NCI-H2081 treated with DMSO at 0.1 percent for 48 hours (cell line): Measurements from ENCODE around the gene SLC5A11.
"Not testable (repeated sequence)": the region's sequence is repeated elsewhere in the genome, so short reads cannot be mapped to it uniquely, and the experiment has no call there.

Experiments used
- DNase-seq: peaks from one replicate; lab custom pipeline; 2025; lab: John Stamatoyannopoulos, UW

Gene SLC5A11

DNA sequence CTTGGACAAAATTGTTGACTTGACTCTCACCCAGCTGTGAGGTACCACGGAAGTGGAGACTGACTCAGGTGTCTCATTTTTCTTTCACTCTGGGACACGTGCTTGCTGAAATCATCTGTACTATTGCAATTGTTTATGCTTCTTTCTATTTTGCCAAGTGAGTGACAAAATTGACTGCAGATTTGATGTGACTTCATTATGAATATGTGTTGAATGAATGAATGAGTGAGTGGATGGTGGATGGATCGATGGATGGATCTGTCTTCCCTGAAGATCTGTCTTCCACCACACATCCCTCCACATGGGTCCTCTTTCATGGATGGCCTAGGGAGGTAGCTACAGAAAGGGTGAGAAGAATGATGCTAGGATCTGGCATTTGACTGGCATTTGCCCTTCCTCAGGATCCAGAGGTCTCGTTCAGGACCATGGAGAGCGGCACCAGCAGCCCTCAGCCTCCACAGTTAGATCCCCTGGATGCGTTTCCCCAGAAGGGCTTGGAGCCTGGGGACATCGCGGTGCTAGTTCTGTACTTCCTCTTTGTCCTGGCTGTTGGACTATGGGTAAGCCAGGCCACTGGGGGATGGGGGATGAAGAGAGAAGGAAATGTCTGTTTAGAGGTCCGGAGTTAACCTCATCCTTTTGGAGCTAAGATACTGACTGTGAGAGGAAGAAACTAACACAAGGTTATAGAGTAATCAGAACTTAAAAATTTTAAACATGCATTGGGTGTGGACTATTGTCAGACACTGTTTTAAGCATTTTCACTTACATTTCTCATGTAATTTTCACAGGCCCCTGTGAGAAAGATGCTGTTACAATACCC lies 12.7 kb downstream of the SLC5A11 start:
- no peak for DNase-seq

- DNase-seq = no peak
These were observed 15.7 kb downstream of the SLC5A11 start for GRCh38 chr16:24861461-24861860.

DNA sequence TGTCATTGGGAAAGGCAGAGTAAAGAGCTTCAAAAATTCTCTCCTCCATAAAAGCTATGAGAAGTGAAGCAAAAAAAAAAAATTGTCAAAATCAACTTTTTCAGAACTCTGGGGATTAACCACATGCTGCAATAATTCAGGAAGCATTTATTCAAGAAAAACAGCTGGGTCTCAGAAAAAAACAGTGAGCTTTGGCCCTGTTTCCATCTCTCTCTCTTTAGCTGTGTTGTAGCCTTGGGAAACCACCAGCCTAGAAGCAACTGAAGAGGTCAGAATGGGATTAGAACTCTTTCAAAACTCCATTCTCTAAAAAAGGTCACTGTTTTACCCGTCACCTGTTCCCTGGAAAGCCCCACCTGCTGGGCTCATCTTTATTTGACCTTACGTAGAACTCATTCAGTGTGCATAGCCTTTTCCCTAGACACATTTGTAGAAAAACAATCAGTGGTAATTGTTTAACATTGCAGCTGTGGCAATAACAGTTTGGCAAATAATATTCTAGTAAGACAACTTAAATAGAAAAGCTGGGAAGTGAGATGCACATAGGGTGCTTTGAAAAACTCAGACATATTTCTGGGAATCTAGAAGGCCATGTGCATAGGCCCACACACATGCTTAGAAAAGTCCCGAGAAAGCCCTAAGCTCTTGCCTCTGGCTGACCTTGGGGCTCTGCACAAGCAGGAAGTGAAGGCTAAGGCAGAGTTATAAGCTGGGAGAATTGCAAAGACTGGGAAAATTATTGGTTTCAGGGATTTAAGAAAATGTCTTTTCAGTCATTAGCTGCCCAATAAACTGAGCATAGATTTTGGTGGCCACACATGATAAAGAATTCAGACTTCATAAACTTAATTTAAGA lies 18.0 kb downstream of the SLC5A11 start:
- DNase-seq = no peak

- DNase-seq = no peak
These were observed 23.3 kb downstream of the SLC5A11 start for GRCh38 chr16:24869033-24869432.

GRCh38 chr16:24871891-24872290 lies 26.1 kb downstream of the SLC5A11 start:
- DNase-seq = no peak

GRCh38 chr16:24873028-24873427 lies 27.3 kb downstream of the SLC5A11 start:
- no peak for DNase-seq

- DNase-seq = no peak
These were observed 29.7 kb downstream of the SLC5A11 start for GRCh38 chr16:24875466-24875865.

GRCh38 chr16:24876231-24876630 lies 30.5 kb downstream of the SLC5A11 start:
- DNase-seq = no peak

DNA sequence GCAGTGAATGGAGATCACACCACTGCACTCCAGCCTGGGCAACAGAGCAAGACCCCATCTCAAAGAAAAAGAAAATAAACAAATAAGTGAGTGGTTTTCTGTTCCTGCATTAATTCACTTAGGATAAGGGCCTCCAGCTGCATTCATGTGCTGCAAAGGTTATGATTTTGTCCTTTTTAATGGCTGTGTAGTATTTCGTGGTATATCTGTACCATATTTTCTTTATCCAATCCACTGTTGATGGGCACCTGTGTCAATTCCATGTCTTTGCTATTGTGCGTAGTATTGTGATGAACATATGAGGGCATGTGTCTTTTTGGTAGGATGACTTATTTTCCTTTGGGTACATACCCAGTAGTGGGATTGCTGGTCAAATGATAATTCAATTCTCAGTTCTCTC lies 33.9 kb downstream of the SLC5A11 start:
- no peak for DNase-seq

- DNase-seq = no peak
These were observed 38.0 kb downstream of the SLC5A11 start for GRCh38 chr16:24883714-24884151.

DNA sequence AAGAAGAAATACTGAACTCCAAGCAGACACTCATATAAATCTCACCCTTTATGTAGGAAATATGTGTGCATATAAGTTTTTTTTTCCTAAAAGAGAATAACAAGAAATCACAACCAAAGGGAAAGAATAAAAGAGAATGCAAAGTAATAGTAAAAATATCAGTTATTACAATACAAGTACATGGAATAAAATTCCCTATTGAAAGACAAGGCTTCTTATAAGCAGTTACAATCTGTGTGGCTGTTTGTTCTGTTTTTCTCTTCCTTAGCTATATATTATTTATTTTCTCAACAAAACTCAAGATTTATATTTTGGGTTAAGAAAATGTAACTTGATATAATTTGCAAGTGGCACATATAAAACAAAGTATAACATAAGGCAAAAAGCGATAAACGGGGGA lies 41.7 kb downstream of the SLC5A11 start:
- DNase-seq = no peak

DNA sequence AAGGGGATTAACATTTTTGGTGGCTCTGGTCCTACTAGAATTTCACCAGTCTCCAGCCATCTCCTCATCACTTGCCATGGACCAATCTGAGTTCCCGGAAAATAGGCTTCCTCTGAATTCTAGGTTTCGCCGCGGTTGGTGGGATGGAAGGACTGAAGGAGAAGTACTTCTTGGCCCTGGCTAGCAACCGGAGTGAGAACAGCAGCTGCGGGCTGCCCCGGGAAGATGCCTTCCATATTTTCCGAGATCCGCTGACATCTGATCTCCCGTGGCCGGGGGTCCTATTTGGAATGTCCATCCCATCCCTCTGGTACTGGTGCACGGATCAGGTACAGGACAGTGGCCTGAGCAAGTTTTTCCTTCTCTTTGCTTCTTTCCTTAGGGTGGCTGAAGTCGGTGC lies 45.0 kb downstream of the SLC5A11 start:
- no peak for DNase-seq

GRCh38 chr16:24896439-24896838 lies 50.7 kb downstream of the SLC5A11 start:
- no peak for DNase-seq

GRCh38 chr16:24897522-24897921 lies 51.8 kb downstream of the SLC5A11 start:
- not testable (repeated sequence) for DNase-seq

DNA sequence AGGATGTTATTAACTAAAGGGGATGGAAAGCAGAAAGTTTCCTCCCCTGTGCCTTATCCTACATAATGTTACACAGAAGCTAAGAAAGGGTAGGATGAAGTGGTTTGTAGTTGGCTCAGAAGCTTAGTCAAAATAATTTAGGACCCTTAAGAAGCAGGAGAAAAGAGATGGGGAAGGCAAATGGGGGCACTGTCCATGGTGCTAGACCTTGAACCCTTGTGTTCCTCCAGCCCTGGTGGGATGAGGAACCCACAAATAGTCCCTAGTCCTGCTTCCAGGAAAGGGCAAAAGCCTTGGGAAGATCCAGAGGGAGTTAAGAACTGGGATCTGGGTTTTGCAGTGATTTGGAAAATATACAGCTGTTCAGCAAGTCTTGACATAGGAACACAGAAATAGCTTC lies 54.5 kb downstream of the SLC5A11 start:
- DNase-seq = no peak

- no peak for DNase-seq
These were observed 60.5 kb downstream of the SLC5A11 start for GRCh38 chr16:24906199-24906808.

- DNase-seq = no peak
These were observed 61.1 kb downstream of the SLC5A11 start for GRCh38 chr16:24906901-24907300.

GRCh38 chr16:24908716-24909115 lies 63.0 kb downstream of the SLC5A11 start:
- DNase-seq = no peak

- no peak for DNase-seq
These were observed 64.1 kb downstream of the SLC5A11 start for GRCh38 chr16:24909856-24910255.

- no peak for DNase-seq
These were observed 69.3 kb downstream of the SLC5A11 start for GRCh38 chr16:24915019-24915418.

- DNase-seq = no peak
These were observed 69.8 kb downstream of the SLC5A11 start for GRCh38 chr16:24915576-24915975.

GRCh38 chr16:24917236-24917635 lies 71.5 kb downstream of the SLC5A11 start:
- no peak for DNase-seq

- no peak for DNase-seq
These were observed 72.1 kb downstream of the SLC5A11 start for GRCh38 chr16:24917891-24918290.
